Measurements from ENCODE around the gene MRPS18B.

The MRPS18B gene

GRCh38 chr6:30617565-30618269, at the start of gene MRPS18B:
Gene MRPS18B (plus strand): TSS chr6:30617840. CDS start chr6:30617866, 26 bp downstream.
- DNase-seq (ENCODE audit: low spot score), result peak; percentile 99

- DNase-seq (ENCODE audit: low spot score), result no peak
These were observed 49.4 kb upstream of the MRPS18B start for GRCh38 chr6:30568245-30568644.

GRCh38 chr6:30570263-30570662, 47.4 kb upstream of the MRPS18B start:
- no peak for DNase-seq (ENCODE audit: low spot score)

GRCh38 chr6:30570740-30571074, 46.9 kb upstream of the MRPS18B start:
- no peak for DNase-seq (ENCODE audit: low spot score)

DNA sequence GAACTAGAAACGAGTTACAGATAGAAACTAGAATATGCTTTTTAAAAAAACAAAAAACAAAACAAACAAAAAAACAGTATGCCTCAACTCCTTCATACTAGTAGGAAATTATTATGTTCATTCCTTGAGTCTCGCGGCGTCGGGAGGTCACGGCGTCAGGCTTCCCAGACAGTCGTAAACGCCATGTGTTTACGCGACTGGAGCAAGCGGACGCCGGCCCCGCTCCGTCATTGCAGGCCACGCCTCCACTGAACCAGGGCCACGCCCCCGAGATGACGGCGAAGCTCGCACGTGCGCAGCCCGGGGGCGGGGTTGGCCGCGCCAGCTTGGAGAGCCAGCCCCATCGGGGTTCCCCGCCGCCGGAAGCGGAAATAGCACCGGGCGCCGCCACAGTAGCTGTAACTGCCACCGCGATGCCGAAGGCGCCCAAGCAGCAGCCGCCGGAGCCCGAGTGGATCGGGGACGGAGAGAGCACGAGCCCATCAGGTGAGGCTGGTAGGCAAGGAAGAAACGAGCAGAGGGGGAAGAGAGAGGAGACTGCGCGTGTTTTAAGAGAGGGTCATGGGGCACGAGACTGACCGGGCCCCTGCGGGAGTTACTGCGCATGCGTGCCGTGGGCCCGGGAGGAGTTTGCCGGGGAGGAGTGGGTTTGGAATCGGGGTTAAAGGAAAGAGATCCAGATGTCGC, 46.4 kb upstream of the MRPS18B start, which contains the start of gene ABCF1:
Gene ABCF1 (plus strand): TSS at position 368 of the 687 bp plus-strand sequence. CDS start 46 bp downstream, at position 414.
- peak; percentile 96 for DNase-seq (ENCODE audit: low spot score)

GRCh38 chr6:30571762-30572082, 45.9 kb upstream of the MRPS18B start:
- DNase-seq (ENCODE audit: low spot score), result no peak

DNA sequence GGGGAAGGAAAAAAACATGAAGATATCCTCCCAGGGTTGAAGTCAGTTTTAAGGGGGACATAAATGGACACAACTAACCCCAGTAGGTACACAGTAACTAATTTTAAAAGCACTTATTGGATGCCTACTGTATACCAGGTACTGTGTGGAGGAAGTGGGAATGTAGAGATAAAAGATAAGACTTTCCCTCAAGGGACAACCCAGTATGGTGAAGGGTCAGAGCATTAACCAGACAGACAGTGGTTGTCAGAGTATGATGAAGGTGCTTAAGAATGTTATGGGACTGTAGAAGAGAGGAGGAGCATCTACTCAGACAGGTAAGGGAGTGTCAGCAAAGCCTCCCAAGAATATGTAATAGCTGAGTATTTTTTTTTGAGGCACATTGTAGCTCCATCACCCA, 45.5 kb upstream of the MRPS18B start:
- no peak for DNase-seq (ENCODE audit: low spot score)

GRCh38 chr6:30573113-30573512, 44.5 kb upstream of the MRPS18B start:
- no peak for DNase-seq (ENCODE audit: low spot score)

DNA sequence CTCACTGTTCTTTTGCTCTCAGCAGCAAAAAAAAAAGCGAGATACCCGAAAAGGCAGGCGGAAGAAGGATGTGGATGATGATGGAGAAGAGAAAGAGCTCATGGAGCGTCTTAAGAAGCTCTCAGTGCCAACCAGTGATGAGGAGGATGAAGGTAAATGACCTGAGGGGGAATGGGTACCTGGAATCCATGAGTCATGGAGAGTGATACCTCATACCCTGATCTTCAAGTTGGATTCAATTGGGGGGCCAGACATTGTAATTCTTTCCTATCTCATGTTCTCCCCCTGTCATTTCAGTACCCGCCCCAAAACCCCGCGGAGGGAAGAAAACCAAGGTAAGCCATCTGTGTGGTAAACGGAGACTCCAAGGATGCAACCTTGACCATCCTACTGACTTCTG, 39.6 kb upstream of the MRPS18B start:
- DNase-seq (ENCODE audit: low spot score), result no peak

GRCh38 chr6:30583921-30584320, 33.7 kb upstream of the MRPS18B start:
- no peak for DNase-seq (ENCODE audit: low spot score)

DNA sequence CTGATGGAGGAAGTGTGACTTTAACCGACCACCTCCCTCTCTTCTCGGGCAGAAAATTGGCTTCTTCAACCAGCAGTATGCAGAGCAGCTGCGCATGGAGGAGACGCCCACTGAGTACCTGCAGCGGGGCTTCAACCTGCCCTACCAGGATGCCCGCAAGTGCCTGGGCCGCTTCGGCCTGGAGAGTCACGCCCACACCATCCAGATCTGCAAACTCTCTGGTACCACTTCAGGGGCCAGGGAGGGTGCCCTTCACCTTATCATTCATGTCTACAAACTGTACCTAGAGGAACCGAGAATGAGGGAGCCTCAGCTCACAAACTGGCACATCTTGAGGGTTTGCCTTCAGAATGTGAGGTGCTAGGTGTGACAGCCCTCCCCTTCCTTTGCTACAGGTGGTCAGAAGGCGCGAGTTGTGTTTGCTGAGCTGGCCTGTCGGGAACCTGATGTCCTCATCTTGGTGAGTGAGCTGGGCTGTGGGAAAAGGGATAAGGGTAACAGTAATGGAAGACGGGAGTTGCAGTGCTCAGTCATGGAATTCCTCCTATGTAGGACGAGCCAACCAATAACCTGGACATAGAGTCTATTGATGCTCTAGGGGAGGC, 27.8 kb upstream of the MRPS18B start:
- DNase-seq (ENCODE audit: low spot score), result no peak

- DNase-seq (ENCODE audit: low spot score), result no peak
These were observed 27.1 kb upstream of the MRPS18B start for GRCh38 chr6:30590509-30590908.

GRCh38 chr6:30591008-30591407, 26.6 kb upstream of the MRPS18B start:
- DNase-seq (ENCODE audit: low spot score), result no peak

DNA sequence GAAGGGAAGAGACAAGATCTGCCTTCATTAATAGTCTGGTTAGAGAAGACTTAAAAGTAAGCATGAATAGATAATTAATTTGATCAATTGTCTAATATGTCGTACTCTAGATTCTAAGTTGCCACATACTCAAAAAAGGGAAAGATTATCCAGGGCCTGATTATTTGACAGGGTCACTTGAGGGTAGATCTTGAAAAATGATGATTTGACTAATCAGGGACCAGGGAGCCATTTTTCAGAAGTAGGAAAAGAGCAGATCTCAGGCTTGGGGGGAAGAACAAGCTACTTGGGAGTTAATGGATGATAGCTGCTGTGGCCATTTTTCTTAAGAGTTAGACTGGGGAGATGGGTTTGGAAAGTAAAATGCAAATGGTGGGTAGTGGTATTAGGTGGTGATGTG, 25.4 kb upstream of the MRPS18B start:
- DNase-seq (ENCODE audit: low spot score), result no peak

GRCh38 chr6:30597315-30598144, 20.1 kb upstream of the MRPS18B start:
- DNase-seq (ENCODE audit: low spot score), result peak; percentile 85

- DNase-seq (ENCODE audit: low spot score), result no peak
These were observed 18.6 kb upstream of the MRPS18B start for GRCh38 chr6:30598912-30599624.

GRCh38 chr6:30599625-30600324, 17.9 kb upstream of the MRPS18B start:
- no peak for DNase-seq (ENCODE audit: low spot score)

DNA sequence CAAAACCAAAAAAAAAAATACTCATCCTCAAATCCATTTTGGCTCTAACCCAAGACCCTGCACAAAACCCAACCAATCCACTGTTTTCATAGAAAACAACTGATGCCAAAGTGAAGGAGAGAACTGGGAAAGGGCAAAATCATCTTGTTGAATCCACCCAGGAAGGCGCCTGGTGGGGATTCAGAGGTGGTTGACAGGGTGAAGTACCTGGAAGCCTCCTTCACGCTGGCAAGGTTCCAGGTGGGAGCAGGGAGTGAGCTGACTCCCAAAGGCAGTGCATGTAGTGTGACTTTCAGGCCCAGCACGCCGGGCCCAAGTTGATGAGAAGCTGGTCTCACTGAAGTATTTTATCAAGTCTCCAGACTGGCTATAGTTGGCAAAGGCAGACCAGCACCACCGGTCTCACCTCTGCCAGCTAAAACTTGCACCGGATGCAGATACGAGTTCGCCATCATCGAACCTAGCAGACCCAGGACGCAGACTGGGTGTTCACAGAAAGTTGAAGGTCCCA, 17.1 kb upstream of the MRPS18B start:
- DNase-seq (ENCODE audit: low spot score), result peak; percentile 34

DNA sequence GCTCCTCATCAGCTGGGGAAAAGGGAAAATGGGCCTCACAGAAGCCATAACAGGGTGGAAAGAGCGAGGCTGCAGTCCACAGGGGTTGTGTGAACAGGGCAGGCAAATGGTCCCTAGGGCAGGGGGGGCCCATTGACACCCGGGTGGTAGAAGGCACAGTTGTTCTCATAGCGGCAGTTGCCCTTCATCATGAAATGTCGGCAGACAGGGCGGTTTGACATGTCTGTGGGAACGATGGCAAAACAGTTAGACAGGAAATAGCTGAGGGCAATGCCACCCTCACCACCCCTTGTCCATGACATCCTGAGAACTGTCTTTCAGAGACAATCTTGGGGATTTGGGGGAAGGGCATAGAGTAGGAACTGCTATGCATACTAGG, 16.2 kb upstream of the MRPS18B start:
- no peak for DNase-seq (ENCODE audit: low spot score)

- no peak for DNase-seq (ENCODE audit: low spot score)
These were observed 15.6 kb upstream of the MRPS18B start for GRCh38 chr6:30601815-30602641.

Measured in cerebellar cortex (tissue), 1 donor.